Activated CD4-positive, CD25-positive, alpha-beta regulatory T cell treated with anti-CD3 and anti-CD28 coated beads, Interleukin-2, amount 50 U/mL, for 72 hours (primary cell): Measurements from ENCODE around the gene TUBGCP2.

ENCODE experiments used
- DNase-seq: peaks from one replicate; pipeline ENCODE4 v3.0.0; 2021

TUBGCP2 gene

GRCh38 chr10:133299738-133300137 lies 8.9 kb downstream of the TUBGCP2 start:
- DNase-seq, result no peak

GRCh38 chr10:133299224-133299623 lies 9.4 kb downstream of the TUBGCP2 start:
- DNase-seq, result no peak

- no peak for DNase-seq
Measured at GRCh38 chr10:133298466-133298865, 10.2 kb downstream of the TUBGCP2 start.

DNA sequence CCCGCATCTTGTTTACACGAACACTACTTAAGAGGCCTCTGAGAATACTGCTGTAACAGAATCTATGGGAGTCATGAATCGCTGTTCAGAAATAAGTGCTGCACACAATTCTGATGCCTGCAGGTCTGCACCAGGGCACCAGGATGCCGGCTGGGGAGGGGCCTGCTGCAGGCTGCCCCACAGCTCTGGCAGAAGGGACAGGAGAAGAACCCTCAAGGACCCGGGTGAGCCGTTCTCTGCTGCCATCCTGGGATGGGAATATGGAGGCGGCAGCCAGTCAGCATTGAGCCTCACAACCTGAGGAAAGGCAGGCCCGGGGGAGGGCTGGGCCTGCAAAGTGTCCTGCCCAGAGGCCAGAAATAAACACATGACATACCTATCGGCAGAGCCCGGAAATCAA lies 11.2 kb downstream of the TUBGCP2 start:
- DNase-seq, result no peak

DNA sequence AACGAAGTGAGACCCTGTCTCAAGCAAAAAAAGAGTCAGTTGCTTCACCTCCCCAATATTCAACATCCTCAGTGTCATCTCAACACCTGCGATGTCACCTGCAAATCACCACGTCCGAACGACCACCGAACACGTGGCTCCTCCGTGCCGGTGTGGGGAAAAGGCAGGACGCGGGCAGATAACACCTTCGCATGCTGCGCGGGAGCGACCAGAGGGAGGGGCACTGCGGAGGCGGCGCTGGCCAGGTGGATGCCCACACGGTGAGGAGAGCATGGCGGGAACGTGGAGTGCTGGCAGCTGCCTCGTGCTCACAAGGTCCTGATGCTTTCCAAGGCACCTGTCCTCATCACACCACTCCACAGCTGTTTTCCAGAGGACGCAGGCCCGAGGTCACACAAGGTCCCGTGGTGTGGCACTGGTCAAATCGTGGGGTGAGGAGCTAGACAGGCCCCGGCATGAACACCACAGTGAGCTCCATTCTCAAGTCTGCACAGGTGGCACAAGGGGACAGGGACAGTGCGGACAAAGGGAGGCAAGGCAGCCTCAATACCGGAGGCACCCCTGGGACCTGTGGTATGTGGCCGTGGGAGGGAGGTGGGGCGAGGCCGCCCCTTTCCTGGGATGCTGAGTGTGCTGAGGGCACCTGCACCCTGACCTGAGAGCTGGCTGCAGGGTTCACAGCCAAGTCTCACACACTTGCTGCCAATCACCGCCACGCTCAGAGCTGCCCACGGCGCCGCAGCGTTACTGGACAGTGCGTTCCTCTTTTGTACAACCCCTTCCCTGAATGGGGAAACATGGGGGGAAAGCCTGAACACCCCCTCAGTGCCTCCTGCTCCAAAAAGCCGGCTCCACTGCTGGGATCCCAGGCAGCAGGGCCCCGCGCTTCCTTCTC lies 13.0 kb downstream of the TUBGCP2 start:
- DNase-seq, result no peak

- DNase-seq, result no peak
Measured at GRCh38 chr10:133294189-133294588, 14.5 kb downstream of the TUBGCP2 start.

DNA sequence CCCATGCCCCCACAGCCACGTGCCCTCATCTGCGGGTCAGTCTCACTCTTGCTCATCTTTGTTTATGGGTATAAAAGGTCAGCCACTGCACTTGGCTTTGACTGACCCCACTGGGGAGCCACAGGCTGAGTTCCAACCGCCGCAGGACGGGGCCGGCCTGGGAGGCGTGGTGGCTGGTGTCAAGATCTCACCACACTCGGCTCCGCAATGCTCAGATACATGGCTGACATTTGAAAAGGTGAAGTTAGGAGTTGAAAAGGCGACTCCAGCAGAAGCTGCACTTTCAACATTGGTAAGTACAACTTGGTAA lies 14.9 kb downstream of the TUBGCP2 start:
- no peak for DNase-seq

DNA sequence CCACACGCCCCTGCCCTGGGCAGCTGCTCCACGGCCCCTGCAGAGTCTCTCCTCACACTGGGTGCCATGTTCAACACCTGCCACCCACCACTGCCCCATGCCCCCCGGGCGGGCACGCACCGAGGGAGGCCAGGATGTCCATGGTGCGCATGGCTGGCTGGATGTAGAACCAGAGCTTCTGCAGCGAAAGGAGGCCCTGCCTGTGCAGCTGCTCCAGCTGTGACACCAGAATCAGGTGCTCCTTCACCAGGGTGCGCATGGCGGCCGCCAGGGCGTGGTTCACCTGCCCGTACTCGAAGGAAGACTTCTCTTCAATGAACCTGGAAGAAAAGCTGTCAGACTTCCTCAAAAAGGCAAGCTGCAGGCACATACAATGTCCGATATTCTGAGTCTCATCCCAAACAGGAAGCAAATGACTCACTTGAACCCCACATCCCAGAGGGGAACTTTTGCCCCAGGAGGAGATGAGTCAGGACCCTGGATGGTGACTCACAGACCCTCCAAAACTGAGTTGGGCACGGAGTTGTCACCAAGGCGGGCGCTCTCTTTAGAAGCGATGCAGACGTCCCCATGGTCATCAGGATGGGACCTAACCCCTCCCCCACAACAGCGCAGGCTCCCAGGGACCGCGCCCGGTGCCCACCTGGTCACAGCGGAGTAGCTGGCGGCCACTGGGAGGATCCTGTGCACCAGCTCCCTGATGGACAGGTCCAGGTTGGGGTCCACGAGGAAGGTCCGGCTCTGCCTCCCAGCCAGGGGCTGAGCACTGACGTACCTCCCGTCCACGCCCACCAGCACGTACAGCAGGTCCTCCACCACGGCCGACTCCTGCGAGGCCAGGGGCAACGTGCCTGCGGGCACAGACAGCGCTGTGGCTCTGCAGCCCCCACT lies 15.5 kb downstream of the TUBGCP2 start:
- no peak for DNase-seq

- DNase-seq, result no peak
Measured at GRCh38 chr10:133289761-133290160, 18.9 kb downstream of the TUBGCP2 start.

DNA sequence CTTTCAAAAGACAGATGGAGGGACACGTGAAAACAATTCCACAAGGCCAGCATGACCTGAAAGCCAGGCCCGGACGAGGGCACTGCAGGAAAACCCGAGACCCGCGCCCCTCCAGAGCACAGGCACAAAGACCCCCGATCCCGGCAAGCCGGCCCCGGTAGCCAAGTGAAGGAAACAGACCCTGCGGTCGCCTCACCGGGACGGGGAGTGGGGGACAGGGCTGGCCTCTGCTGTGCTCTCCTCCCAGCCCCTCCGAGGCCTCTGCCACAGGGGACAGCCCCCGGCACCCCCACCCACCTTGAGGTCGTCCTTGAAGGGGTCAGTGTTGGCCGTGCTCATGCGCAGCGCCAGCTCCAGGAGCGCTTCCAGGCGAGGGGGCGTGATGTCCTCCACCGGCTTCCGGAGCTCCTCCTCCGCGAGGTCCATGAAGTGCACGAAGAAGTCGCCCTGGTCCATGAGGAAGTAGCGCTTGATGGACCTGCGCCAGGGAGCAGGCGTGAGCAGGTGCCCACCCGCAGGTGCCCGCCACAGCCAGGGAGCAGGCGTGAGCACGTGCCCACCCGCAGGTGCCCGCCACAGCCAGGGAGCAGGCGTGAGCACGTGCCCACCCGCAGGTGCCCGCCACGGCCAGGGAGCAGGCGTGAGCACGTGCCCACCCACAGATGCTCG lies 20.7 kb downstream of the TUBGCP2 start:
- no peak for DNase-seq

DNA sequence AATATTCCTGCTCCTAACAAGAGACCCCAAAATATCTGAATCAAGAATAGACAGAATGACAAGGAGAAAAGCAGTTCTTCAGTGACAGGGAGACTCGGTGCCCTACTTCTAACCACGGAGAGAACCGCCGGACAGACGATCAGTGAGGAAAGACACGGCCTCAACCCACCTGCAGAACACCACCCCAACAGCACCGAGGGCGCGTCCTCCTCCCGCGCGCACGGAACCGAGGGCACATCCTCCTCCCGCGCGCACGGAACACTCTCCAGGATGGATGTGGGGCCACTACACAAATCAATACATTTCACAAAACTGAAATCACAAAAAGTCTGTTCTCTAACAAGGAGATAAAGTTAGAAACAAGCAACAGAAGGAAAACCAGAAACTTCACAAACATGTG lies 22.3 kb downstream of the TUBGCP2 start:
- DNase-seq, result no peak

DNA sequence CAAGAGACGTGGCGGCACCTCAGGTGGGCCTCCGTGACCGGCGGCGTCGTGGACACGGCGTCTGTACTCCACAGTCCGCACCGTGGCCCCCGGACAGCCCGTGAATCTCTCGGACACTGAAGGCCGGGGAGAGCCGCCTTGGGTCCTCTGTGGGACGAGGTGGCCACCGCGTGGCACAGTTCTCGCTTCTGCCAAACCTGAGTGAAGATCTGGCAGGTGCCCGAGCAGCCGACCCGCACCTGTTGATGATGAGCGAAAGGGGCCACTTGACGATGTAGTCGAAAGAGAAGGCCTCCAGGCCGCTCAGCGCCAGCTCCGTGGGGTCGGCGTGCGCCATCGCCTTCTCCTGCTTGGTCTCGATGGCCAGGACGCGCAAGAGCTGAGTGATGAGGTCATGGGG lies 23.5 kb downstream of the TUBGCP2 start:
- DNase-seq, result no peak

- DNase-seq, result no peak
Measured at GRCh38 chr10:133283931-133284330, 24.7 kb downstream of the TUBGCP2 start.

DNA sequence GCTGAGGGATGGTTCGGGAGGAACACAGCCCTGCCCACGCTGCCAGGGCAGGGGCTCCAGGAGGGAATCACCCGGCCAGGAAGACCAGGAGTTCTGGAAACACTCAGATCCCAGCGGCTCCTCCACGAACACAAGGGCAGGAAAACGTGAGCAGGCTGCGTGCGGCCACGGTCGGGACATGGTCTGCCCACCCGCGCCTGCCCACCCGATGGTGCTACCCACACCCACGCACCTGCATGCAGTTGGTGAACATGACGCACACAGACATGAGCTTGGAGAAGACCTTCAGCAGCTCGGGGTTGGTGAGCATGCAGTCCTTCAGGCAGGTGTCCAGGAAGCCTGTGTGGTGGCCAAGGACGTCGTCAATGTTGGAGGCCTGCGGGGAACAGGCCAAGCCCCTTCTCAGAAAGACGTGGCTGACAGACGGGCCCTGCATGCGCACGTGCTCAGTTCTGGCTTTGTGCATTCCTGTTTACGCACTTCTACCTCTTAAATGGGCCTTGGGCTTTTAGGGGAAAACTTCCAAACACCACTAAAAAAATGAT lies 25.8 kb downstream of the TUBGCP2 start:
- no peak for DNase-seq

DNA sequence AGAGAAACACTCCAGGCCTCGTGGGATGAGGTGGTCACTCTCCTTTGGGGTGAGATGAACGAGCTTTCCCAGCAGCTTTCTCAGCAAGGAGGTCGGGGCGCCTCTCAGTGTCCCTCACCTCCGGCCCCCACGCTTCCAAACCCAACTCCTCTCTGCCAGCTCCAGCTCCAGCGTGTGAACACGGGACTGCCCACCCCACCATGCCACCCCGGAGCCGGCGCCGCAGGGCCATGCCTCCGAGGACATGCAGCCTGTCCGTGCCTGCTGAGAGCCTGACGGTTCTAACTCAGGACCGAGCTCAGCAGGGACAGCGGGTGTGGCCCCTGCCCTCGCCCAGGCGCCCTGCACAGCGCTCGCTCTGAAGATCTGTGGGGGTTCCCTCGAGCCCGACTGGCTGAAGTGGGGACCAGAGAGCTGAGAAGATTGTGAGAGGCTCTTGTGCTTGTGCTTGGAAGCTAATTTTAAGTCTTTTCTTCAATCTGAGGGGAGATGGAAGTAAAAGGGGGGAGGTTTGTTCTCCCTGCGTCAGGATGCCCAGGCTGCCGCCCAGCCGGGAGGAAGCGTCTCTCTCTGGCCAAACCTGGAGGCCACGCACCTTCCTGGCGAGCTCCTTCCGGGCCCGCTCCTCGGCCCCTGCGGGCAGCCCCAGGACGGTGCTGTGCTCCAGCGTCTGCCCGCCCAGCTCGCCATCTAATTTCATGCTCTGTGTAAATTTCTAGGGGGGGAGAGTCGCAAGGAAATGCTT lies 26.9 kb downstream of the TUBGCP2 start:
- DNase-seq, result no peak

GRCh38 chr10:133281084-133281483 lies 27.6 kb downstream of the TUBGCP2 start:
- DNase-seq, result no peak

- no peak for DNase-seq
Measured at GRCh38 chr10:133280391-133281059, 28.1 kb downstream of the TUBGCP2 start.

DNA sequence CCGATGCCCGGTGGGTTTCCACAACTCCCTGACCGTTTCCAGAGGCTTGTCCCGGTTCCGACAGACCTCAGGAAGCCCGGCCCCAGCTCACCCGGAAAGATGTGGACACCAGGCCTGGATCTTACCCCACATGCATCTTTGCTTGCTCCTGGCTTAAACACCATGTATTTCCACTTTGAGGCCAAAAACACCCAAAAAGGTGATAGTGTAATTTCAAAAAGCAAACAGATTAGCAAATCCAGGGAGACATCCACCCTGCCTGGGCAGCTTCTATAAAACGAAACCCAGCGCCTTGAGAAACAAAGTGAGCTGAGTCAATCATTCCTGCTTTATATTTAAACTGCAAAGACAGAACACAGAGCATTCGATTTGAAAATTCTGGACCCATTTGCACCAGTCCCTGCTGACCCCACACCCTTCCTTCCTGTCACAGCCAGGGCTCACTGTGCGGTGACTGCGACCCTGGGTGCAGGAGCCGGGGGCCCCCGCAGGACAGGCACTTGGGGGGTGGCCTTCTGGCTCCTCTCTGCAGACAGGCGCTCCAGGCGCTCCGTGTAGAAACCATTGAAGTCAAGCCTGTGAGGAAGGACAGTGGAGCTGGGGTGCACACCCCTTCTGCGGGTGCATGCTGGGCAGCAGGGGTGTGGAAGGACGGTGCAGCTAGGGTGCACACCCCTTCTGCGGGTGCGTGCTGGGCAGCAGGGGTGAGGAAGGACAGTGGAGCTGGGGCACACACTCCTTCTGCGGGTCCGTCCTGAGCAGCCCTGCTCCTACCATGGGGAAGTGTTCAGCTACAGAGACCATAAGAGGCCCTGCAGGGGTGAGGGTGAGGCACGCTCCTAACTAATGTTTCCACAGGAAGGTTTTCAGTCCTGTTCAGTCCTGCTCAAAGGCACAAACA lies 29.1 kb downstream of the TUBGCP2 start:
- no peak for DNase-seq

GRCh38 chr10:133278577-133279265 lies 30.0 kb downstream of the TUBGCP2 start:
- DNase-seq, result peak; percentile 64

GRCh38 chr10:133277993-133278576 lies 30.6 kb downstream of the TUBGCP2 start:
- no peak for DNase-seq
